IPS DF 6.9 (cell line): ENCODE results near the gene ZMYM2.

Experiments used
- DNase-seq: peaks from one replicate; pipeline ENCODE4 v3.0.0-alpha.2; 2013; ENCODE audit warnings: low read depth, low spot score
- H3K27ac ChIP-seq: one replicate; pipeline ENCODE4 v1.5.1; 2013; ENCODE audit warnings: low read length, control low read depth
- H3K27me3 ChIP-seq: 2 replicates; pipeline ENCODE4 v1.6.1; 2013; ENCODE audit warnings: mild to moderate bottlenecking, low read length; ENCODE audit not compliant: control insufficient read depth, insufficient read depth
- H3K36me3 ChIP-seq: 2 replicates; pipeline ENCODE4 v1.6.1; 2013; ENCODE audit warnings: low read length; ENCODE audit not compliant: control insufficient read depth, insufficient read depth
- H3K4me1 ChIP-seq: 2 replicates; pipeline ENCODE4 v1.6.1; 2013; ENCODE audit warnings: low read length; ENCODE audit not compliant: control insufficient read depth, insufficient read depth
- H3K4me3 ChIP-seq: 2 replicates; pipeline ENCODE4 v1.5.1; 2013; ENCODE audit warnings: mild to moderate bottlenecking, low read length
- H3K9me3 ChIP-seq: 2 replicates; pipeline ENCODE4 v1.6.1; 2013; ENCODE audit warnings: low read length, inconsistent platforms; ENCODE audit not compliant: control insufficient read depth, insufficient read depth
- WGBS: extraction: QIAGEN DNeasy Blood & Tissue Kit; methylation state at CpG from one replicate; pipeline ENCODE4 v1.1.7; 2013; ENCODE audit warnings: mixed read lengths, missing lambda C conversion rate; ENCODE audit not compliant: insufficient read length, insufficient coverage; 5-methylcytosine and 5-hydroxymethylcytosine counted together

The ZMYM2 gene

DNA sequence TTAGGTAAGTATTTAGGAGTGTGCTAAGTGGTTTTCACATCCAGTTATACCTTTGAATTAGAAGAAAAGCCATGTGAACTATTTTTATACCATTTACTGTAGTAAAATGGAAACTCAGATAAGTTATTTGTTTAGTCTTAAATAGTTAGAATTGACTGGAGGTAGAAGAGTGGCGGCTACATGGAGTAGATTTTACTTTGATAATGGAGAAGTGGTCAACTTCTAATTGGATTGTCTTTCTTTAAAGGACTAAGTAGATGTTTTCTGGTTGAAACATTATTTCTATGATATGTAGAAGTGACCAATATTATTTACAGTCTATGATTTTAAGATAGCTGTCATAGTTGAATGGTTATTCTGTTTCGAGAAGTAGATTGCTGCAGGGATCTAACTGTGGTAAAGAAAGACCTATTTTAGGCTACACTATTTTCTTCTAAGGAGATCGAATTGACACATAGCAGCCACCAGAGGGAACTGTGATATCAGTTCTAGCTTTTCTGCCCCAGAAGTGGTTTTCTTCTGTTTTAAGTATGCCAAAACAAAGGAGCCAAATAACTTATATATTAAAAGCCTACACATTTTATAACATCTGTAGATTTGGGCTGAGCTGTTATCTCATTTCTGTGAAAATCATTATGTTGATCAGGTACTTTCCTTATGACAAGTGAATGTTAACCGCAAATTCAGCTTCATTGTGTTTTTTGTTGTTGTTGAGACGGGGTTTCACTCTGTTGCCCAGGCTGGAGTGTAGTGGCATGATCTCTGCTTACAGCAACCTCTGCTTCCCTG is 26.1 kb downstream of the ZMYM2 start:
- WGBS = no CpG with 5 or more reads among the region's 5 CpGs
- Histone ChIP-seq H3K9me3 (no peaks in the 10 kb centered on the region), H3K27me3 (no peaks in the 10 kb centered on the region), H3K27ac (no peak overlapping the region), H3K4me1 (peaks cover 1% of the 10 kb centered on the region; the same call in 1 of the 2 replicates), H3K36me3 (no peaks in the 10 kb centered on the region), H3K4me3 (no peak overlapping the region)
- no peak for DNase-seq

GRCh38 chr13:19985219-19985556 is 26.7 kb downstream of the ZMYM2 start:
- H3K27me3 ChIP-seq = no peaks in the 10 kb centered on the region
- no peaks in the 10 kb centered on the region for H3K9me3 ChIP-seq
- DNase-seq = no peak
- no peak overlapping the region for H3K27ac ChIP-seq
- no CpG with 5 or more reads among the region's 2 CpGs for WGBS
- no peaks in the 10 kb centered on the region for H3K36me3 ChIP-seq
- H3K4me1 ChIP-seq = peaks cover 1% of the 10 kb centered on the region; the same call in 1 of the 2 replicates
- no peak overlapping the region for H3K4me3 ChIP-seq

- Histone ChIP-seq H3K36me3 (peaks cover 9% of the 10 kb centered on the region; the same call in 1 of the 2 replicates), H3K27me3 (no peaks in the 10 kb centered on the region), H3K27ac (no peak overlapping the region), H3K9me3 (no peaks in the 10 kb centered on the region), H3K4me3 (no peak overlapping the region), H3K4me1 (no peaks in the 10 kb centered on the region)
- no peak for DNase-seq
- WGBS = no CpG with 5 or more reads among the region's 2 CpGs
These were observed 33.0 kb downstream of the ZMYM2 start for GRCh38 chr13:19991531-19991930.

DNA sequence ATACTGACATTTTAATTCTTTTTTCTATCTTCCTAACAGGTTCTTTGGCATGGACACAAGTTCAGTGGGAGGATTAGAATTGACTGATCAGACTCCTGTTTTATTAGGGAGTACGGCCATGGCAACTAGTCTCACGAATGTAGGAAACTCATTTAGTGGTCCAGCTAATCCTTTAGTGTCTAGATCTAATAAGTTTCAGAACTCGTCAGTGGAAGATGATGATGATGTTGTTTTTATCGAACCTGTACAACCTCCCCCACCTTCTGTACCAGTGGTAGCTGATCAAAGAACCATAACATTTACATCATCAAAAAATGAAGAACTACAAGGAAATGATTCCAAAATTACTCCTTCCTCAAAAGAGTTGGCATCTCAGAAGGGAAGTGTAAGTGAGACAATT is 34.5 kb downstream of the ZMYM2 start:
- no CpG with 5 or more reads among the region's 4 CpGs for WGBS
- Histone ChIP-seq H3K27ac (no peak overlapping the region), H3K36me3 (peaks cover 9% of the 10 kb centered on the region; the same call in 1 of the 2 replicates)

GRCh38 chr13:19998960-19999359 is 40.4 kb downstream of the ZMYM2 start:
- Histone ChIP-seq H3K27ac (no peak overlapping the region), H3K36me3 (peaks cover 4% of the 10 kb centered on the region; the same call in 1 of the 2 replicates)
- no CpG with 5 or more reads among the region's 3 CpGs for WGBS

More for the DNA sequence above, 34.5 kb downstream of the ZMYM2 start:
- no peak for DNase-seq
- Histone ChIP-seq H3K27me3 (no peaks in the 10 kb centered on the region), H3K4me3 (no peak overlapping the region), H3K9me3 (no peaks in the 10 kb centered on the region), H3K4me1 (no peaks in the 10 kb centered on the region)

DNA sequence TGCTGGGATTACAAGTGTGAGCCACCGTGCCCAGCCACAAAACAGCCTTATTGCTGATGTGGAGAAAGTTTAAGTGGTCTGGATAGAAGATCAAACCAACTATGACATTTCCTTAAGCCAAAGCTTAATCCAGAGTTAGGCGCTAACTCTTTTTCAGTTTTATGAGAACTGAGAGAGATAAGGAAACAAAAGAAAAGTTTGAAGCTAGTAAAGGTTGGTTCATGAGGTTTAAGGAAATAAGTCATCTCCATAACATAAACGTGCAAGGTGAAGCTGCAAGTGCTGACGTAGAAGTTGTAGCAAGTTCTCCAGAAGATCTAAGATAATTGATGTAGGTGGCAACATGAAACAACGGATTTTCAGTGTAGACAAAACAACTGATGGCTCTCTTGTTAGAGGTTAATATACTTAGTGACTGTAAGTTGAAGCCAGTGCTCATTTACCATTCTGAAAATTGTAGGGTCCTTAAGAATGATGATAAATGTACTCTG is 41.6 kb downstream of the ZMYM2 start:
- Histone ChIP-seq H3K4me3 (no peak overlapping the region), H3K4me1 (no peaks in the 10 kb centered on the region), H3K9me3 (no peaks in the 10 kb centered on the region), H3K36me3 (peaks cover 4% of the 10 kb centered on the region; the same call in 1 of the 2 replicates), H3K27ac (no peak overlapping the region), H3K27me3 (no peaks in the 10 kb centered on the region)
- no peak for DNase-seq
- no CpG with 5 or more reads among the region's 5 CpGs for WGBS

More at GRCh38 chr13:19998960-19999359, 40.4 kb downstream of the ZMYM2 start:
- H3K27me3 ChIP-seq = no peaks in the 10 kb centered on the region
- H3K9me3 ChIP-seq = no peaks in the 10 kb centered on the region
- DNase-seq = no peak
- no peaks in the 10 kb centered on the region for H3K4me1 ChIP-seq
- H3K4me3 ChIP-seq = no peak overlapping the region

DNA sequence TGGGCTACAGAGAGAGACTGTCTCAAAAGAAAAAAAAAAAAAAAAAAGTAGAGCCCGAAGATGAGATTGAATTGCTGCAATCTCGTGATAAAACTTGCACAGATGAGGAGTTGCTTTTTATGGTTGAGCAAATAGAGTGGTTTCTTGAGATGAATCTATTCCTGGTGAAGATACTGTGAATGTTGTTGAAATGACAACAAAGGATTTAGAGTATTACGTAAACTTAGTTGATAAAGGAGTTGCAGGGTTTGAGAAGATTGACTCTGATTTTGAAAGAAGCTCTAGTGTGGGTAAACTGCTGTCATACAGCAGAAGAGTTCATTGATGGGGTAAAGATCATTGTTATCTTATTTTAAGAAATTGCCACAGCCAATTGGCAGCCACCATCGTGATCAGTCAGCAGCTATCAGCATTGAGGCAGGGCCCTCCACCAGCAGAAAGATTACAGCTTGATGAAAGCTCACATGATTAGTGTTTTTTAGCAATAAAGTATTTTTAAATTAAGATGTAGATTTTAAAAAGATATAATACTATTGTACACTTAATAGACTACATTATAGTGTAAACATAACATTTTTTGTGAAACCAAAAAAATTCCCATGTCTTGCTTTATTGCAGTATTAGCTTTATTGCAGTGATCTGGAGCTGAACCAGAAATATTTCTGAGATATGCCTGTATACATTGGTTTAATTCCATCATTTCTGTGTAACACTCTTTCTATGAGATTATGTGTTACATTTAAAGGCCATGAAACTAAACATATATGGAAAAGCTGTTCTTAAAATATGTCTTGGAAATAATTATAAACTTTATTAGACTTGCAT is 43.1 kb downstream of the ZMYM2 start:
- Histone ChIP-seq H3K4me3 (no peak overlapping the region), H3K27me3 (no peaks in the 10 kb centered on the region), H3K36me3 (peaks cover 7% of the 10 kb centered on the region; the same call in 1 of the 2 replicates), H3K9me3 (no peaks in the 10 kb centered on the region), H3K4me1 (no peaks in the 10 kb centered on the region), H3K27ac (no peak overlapping the region)
- WGBS = no CpG with 5 or more reads among the region's 4 CpGs
- no peak for DNase-seq

GRCh38 chr13:20002787-20003186 is 44.3 kb downstream of the ZMYM2 start:
- Histone ChIP-seq H3K36me3 (peaks cover 10% of the 10 kb centered on the region; the same call in 1 of the 2 replicates), H3K4me3 (no peak overlapping the region), H3K27me3 (no peaks in the 10 kb centered on the region), H3K9me3 (no peaks in the 10 kb centered on the region), H3K27ac (no peak overlapping the region), H3K4me1 (no peaks in the 10 kb centered on the region)
- DNase-seq = no peak
- no CpG with 5 or more reads among the region's 3 CpGs for WGBS

DNA sequence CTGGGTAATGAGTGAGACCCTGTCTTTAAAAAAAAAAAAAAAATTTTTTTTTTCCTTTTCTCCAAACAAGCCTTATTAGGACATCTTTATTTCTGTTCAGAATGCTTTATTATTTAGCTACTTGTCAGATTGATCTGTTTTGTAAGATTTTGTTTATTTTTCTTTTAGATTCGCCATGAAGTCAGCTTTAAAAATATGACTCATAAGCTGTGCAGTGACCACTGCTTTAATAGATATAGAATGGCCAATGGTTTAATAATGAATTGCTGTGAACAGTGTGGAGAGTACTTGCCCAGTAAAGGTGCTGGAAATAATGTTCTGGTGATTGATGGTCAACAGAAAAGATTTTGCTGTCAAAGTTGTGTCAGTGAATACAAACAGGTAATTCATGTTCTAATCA is 47.7 kb downstream of the ZMYM2 start:
- no peak overlapping the region for H3K4me3 ChIP-seq
- DNase-seq = no peak
- WGBS = no CpG with 5 or more reads among the region's 1 CpG

DNA sequence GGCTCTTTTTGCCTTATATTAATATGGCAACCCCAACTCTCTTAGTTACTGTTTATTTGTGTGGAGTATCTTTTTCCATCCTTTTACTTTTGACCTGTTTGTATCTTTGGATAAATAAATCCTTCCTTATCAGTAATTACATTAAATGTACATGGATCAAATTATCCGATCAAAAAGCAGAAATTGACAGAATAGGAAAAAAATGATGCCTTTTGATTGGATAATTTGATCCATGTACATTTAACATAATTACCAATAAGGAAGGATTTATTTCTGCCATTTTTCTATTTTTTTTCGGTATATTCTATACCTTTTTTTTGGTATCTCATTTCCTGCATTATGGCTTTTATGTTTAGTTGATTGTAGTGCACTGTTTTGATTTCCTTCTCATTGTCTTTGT is 57.2 kb downstream of the ZMYM2 start:
- no peak overlapping the region for H3K27ac ChIP-seq
- no peak overlapping the region for H3K4me3 ChIP-seq
- no peaks in the 10 kb centered on the region for H3K27me3 ChIP-seq
- no peaks in the 10 kb centered on the region for H3K4me1 ChIP-seq
- H3K36me3 ChIP-seq = no peaks in the 10 kb centered on the region
- H3K9me3 ChIP-seq = no peaks in the 10 kb centered on the region
- DNase-seq = no peak
- no CpG with 5 or more reads among the region's 2 CpGs for WGBS

More for the DNA sequence above, 47.7 kb downstream of the ZMYM2 start:
- Histone ChIP-seq H3K4me1 (no peaks in the 10 kb centered on the region), H3K36me3 (peaks cover 10% of the 10 kb centered on the region; the same call in 1 of the 2 replicates), H3K27me3 (no peaks in the 10 kb centered on the region), H3K27ac (no peak overlapping the region), H3K9me3 (no peaks in the 10 kb centered on the region)
